Smooth muscle cell (in vitro differentiated cells): ENCODE results near the gene PET100. TPM values are rescaled to one million over a fixed set of nuclear protein-coding genes. Genes with fewer than 3 reads are reported as not detected.

Experiments used
- DNase-seq: peaks from one replicate; lab custom pipeline; 2025; ENCODE audit not compliant: unreplicated experiment; lab: John Stamatoyannopoulos, UW
- H2AFZ ChIP-seq: fragments of 200-600 bp; sonication (generic); 2 replicates; pipeline ENCODE4 v1.6.0; 2016; ENCODE audit warnings: antibody characterized with exemption, low read depth, mild to moderate bottlenecking
- H3F3A ChIP-seq: fragments of 200-600 bp; sonication (generic); 2 replicates; pipeline ENCODE4 v1.6.0; 2017; ENCODE audit warnings: antibody characterized with exemption, low read depth
- H3K27ac ChIP-seq: fragments of 200-600 bp; sonication (generic); 2 replicates; pipeline ENCODE4 v1.5.1; 2016; ENCODE audit warnings: low read depth, mild to moderate bottlenecking
- H3K27me3 ChIP-seq: fragments of 200-600 bp; sonication (generic); 2 replicates; pipeline ENCODE4 v1.6.1; 2016; ENCODE audit warnings: low read depth, mild to moderate bottlenecking
- H3K36me3 ChIP-seq: fragments of 200-600 bp; sonication (generic); 2 replicates; pipeline ENCODE4 v1.5.1; 2016; ENCODE audit warnings: low read depth
- H3K4me1 ChIP-seq: fragments of 200-600 bp; sonication (generic); 2 replicates; pipeline ENCODE4 v1.5.1; 2016; ENCODE audit warnings: low read depth
- H3K4me2 ChIP-seq: fragments of 200-600 bp; sonication (generic); 2 replicates; pipeline ENCODE4 v1.6.0; 2016; ENCODE audit warnings: mild to moderate bottlenecking
- H3K4me3 ChIP-seq: fragments of 200-600 bp; sonication (generic); 2 replicates; pipeline ENCODE4 v1.5.1; 2016; ENCODE audit warnings: mild to moderate bottlenecking
- H3K79me2 ChIP-seq: fragments of 200-600 bp; sonication (generic); 2 replicates; pipeline ENCODE4 v1.6.0; 2016; ENCODE audit warnings: low read depth, mild to moderate bottlenecking
- H3K9ac ChIP-seq: fragments of 200-600 bp; sonication (generic); 2 replicates; pipeline ENCODE4 v1.6.0; 2016; ENCODE audit warnings: low read depth
- H3K9me3 ChIP-seq: fragments of 200-600 bp; sonication (generic); replicated peaks from 2 replicates; pipeline ENCODE4 v1.5.1; 2016; ENCODE audit warnings: low read depth
- H4K20me1 ChIP-seq: fragments of 200-600 bp; sonication (generic); 2 replicates; pipeline ENCODE4 v1.6.0; 2016; ENCODE audit warnings: low read depth
- WGBS: methylation state at CpG from one replicate; pipeline ENCODE4 v1.1.7; 2016; ENCODE audit warnings: low lambda C conversion rate; 5-methylcytosine and 5-hydroxymethylcytosine counted together
- polyA plus RNA-seq: library from polyadenylated mRNA; unstranded; fragments of >200 nt; fragmentation: Nextera tagmentation; extraction: Ambion mirVana; gene quantifications from 2 replicates; pipeline ENCODE4 v1.2.1, GENCODE V29; 2016
- total RNA-seq: library from RNA; depleted of rRNA; stranded (reverse); fragments of >200 nt; gene quantifications from 2 replicates; pipeline ENCODE4 v1.2.3, GENCODE V29; 2014
- TF ChIP-seq, protein P1 (sequence below): fragments of 200-600 bp; sonication (generic); IDR thresholded peaks from 2 replicates; pipeline ENCODE4 v1.5.1; 2017; ENCODE audit warnings: borderline replicate concordance, mild to moderate bottlenecking, antibody characterized with exemption; ENCODE audit not compliant: insufficient read depth, poor library complexity, severe bottlenecking

The PET100 gene
- total and polyA plus RNA-seq, 2 experiments from 2014 or later = 22.1 to 354 TPM

DNA sequence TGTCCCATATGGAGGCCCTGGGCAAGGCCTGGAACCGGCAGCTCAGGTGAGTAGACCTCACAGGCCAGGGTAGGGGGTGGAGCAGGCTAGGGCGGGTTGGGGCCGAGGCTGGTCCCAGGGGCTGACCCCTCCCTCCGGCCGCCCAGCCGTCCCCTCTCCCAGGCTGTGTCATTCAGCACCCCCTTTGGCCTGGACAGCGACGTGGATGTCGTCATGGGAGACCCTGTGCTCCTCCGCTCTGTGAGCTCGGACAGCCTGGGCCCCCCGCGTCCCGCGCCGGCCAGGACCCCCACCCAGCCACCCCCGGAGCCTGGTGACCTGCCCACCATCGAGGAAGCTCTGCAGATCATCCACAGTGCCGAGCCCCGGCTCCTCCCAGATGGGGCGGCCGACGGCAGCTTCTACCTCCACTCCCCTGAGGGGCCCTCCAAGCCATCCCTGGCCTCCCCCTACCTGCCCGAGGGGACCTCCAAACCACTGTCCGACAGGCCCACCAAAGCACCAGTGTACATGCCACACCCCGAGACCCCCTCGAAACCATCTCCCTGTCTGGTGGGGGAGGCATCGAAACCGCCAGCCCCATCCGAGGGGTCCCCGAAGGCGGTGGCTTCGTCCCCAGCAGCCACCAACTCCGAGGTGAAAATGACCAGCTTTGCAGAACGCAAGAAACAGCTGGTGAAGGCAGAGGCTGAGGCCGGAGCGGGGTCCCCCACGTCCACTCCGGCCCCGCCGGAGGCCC, 17.9 kb upstream of the PET100 start:
- Histone ChIP-seq H3K79me2 (no peaks in the 10 kb centered on the region), H3K4me3 (no peak overlapping the region), H3K27ac (no peak overlapping the region), H3K4me2 (no peak overlapping the region), H3K9ac (no peak overlapping the region), H3F3A (no peaks in the 10 kb centered on the region), H3K4me1 (no peaks in the 10 kb centered on the region), H3K9me3 (no peaks in the 10 kb centered on the region), H2AFZ (no peak overlapping the region), H3K36me3 (no peaks in the 10 kb centered on the region), H3K27me3 (no peaks in the 10 kb centered on the region), H4K20me1 (no peaks in the 10 kb centered on the region)
- 94% methylated on average over 19 of the region's 41 CpGs for WGBS
- DNase-seq = no peak
- TF ChIP-seq, protein P1, sequence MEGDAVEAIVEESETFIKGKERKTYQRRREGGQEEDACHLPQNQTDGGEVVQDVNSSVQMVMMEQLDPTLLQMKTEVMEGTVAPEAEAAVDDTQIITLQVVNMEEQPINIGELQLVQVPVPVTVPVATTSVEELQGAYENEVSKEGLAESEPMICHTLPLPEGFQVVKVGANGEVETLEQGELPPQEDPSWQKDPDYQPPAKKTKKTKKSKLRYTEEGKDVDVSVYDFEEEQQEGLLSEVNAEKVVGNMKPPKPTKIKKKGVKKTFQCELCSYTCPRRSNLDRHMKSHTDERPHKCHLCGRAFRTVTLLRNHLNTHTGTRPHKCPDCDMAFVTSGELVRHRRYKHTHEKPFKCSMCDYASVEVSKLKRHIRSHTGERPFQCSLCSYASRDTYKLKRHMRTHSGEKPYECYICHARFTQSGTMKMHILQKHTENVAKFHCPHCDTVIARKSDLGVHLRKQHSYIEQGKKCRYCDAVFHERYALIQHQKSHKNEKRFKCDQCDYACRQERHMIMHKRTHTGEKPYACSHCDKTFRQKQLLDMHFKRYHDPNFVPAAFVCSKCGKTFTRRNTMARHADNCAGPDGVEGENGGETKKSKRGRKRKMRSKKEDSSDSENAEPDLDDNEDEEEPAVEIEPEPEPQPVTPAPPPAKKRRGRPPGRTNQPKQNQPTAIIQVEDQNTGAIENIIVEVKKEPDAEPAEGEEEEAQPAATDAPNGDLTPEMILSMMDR = no peak

DNA sequence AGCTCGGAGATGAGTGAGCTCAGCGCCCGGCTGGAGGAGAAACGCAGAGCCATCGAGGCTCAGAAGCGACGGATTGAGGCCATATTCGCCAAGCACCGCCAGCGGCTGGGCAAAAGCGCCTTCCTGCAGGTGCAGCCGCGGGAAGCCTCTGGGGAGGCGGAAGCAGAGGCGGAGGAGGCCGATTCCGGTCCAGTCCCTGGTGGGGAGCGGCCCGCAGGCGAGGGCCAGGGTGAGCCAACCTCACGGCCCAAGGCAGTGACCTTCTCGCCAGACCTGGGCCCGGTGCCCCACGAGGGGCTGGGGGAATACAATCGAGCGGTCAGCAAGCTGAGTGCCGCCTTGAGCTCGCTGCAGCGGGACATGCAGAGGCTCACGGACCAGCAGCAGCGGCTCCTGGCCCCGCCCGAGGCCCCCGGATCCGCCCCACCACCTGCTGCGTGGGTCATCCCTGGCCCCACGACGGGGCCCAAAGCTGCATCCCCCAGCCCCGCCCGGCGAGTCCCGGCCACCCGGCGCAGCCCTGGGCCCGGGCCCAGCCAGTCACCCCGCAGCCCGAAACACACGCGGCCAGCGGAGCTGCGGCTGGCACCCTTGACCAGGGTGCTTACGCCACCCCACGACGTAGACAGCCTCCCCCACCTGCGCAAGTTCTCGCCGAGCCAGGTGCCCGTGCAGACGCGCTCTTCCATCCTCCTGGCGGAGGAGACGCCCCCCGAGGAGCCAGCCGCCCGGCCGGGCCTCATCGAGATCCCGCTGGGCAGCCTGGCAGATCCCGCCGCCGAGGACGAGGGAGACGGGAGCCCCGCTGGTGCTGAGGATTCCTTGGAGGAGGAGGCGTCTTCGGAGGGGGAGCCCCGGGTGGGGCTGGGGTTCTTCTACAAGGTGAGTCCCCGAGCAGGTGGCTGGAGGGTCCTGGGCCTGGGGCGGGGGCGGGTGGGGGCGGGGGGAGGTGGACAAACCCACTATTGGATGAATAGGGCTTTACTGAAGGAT, 17.0 kb upstream of the PET100 start:
- Histone ChIP-seq H3K9me3 (no peaks in the 10 kb centered on the region), H3K27ac (no peak overlapping the region), H3K4me2 (no peak overlapping the region), H3K27me3 (no peaks in the 10 kb centered on the region), H3F3A (no peaks in the 10 kb centered on the region), H3K4me3 (no peak overlapping the region), H2AFZ (no peak overlapping the region), H3K79me2 (no peaks in the 10 kb centered on the region), H3K4me1 (no peaks in the 10 kb centered on the region), H3K9ac (no peak overlapping the region), H3K36me3 (no peaks in the 10 kb centered on the region), H4K20me1 (no peaks in the 10 kb centered on the region)
- TF ChIP-seq, protein P1 = no peak
- 94% methylated on average over 48 of the region's 81 CpGs for WGBS
- no peak for DNase-seq

DNA sequence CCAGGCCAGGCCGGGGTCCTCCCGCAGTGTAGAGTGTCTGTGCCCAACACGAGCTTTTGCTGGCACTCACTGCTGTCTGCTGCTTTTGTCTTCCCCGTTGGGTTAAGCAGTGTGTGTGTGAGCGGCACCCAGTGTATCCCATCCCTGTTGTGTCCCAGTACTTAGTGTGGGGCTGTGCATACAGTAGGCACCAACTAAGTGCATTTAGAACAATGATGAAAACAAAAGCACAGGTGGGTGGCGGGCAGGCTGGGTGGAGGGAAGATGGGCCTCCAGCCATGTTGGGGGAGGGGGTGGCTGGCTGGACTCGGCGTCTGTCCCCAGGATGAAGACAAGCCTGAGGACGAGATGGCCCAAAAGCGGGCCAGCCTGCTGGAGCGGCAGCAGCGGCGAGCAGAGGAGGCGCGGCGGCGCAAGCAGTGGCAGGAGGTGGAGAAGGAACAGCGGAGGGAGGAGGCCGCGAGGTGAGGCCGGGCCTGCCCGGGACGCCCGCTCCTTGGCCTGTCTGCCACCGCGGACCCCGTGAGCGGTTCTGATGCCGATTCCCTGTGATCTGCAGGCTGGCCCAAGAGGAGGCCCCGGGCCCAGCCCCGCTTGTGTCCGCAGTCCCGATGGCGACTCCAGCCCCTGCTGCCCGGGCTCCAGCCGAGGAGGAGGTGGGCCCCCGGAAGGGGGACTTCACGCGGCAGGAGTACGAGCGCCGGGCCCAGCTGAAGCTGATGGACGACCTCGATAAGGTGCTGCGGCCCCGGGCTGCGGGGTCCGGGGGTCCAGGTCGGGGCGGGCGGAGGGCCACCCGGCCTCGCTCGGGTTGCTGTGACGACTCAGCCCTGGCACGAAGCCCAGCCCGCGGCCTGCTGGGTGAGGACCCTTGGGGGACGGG, 14.5 kb upstream of the PET100 start:
- H3K27me3 ChIP-seq = no peaks in the 10 kb centered on the region
- no peak overlapping the region for H3K4me3 ChIP-seq
- H4K20me1 ChIP-seq = no peaks in the 10 kb centered on the region
- no peaks in the 10 kb centered on the region for H3K9me3 ChIP-seq
- no peaks in the 10 kb centered on the region for H3F3A ChIP-seq
- no peak for DNase-seq
- H3K27ac ChIP-seq = no peak overlapping the region
- H2AFZ ChIP-seq = no peak overlapping the region
- no peaks in the 10 kb centered on the region for H3K79me2 ChIP-seq
- H3K4me1 ChIP-seq = no peaks in the 10 kb centered on the region
- WGBS = 94% methylated on average over 36 of the region's 59 CpGs
- H3K4me2 ChIP-seq = no peak overlapping the region
- TF ChIP-seq, protein P1 = no peak
- no peaks in the 10 kb centered on the region for H3K36me3 ChIP-seq
- no peak overlapping the region for H3K9ac ChIP-seq
